HG03439 (cell line): ENCODE data around the gene VPS45.
"Not testable (repeated sequence)": the region's sequence is repeated elsewhere in the genome, so short reads cannot be mapped to it uniquely, and the experiment has no call there.

Experiments used
- ATAC-seq: cut with Tn5 transposase; IDR thresholded peaks from one replicate; pipeline ENCODE4 v1.9.1; 2021; ENCODE audit warnings: mild to moderate bottlenecking, moderate library complexity; ENCODE audit not compliant: unreplicated experiment

VPS45 gene, protein sequence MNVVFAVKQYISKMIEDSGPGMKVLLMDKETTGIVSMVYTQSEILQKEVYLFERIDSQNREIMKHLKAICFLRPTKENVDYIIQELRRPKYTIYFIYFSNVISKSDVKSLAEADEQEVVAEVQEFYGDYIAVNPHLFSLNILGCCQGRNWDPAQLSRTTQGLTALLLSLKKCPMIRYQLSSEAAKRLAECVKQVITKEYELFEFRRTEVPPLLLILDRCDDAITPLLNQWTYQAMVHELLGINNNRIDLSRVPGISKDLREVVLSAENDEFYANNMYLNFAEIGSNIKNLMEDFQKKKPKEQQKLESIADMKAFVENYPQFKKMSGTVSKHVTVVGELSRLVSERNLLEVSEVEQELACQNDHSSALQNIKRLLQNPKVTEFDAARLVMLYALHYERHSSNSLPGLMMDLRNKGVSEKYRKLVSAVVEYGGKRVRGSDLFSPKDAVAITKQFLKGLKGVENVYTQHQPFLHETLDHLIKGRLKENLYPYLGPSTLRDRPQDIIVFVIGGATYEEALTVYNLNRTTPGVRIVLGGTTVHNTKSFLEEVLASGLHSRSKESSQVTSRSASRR

DNA sequence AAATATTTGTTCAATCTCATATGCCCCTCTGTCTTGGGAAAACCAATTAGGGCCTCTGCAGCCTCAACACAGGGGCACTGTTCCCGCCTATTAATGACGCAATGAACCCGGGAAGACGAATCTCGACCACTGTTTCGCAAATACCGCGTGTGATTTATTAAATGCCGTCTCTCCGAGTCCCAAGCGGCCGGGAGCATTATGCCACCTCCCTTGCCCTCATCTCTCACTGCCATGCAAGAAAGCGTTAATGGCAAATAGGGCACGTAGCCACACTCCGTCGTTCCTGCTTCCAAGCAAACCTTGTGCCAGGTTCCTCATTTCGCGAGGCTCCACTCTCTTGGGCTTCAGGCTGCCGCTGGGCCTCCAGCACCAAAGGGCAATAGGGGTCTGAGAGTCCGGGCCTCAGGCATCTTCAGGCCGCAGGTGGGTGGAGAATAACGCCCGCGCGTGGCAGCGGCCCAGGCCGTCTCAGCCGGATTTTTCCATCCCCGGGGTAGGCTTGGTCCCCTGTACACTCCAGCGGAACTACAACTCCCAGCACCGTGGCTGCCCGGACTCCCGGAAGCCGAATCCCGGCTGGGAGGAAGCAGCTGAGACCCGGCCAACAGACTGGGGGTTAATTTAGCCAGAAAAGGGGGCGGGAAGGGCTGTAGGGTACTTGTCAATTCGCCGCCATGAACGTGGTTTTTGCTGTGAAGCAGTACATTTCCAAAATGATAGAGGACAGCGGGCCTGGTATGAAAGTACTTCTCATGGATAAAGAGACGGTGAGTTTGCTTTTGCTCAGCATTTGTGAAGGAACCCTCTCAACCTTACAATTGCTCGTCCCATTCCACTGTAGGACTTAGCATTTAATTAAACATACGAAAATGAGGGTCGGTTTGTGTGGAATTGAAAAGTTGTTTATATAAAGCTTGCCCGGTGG lies at the start of gene VPS45:
VPS45 (plus strand) TSS at position 593 of the 925 bp plus-strand sequence; CDS start at position 675, 82 bp downstream.
- peak; percentile 81 for ATAC-seq

DNA sequence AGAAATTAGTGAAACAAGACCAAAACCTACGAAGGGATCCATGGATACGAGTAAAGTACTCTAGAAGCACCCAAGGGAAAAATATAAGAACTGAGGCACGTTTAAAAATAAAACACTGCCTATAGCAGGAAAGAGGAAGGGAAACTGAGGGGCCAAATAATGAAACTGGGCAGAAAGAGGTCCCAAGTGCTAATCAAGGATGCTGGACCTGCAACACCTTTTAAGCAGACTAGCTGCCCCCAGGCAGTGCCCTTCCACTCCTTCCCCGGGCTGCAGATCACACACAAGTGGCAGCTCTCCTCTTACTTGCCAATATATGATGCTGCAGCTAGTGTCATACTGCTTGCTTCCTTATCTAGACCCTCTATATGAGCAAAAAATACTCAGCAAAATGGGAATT lies 49.4 kb upstream of the VPS45 start:
- no peak for ATAC-seq

DNA sequence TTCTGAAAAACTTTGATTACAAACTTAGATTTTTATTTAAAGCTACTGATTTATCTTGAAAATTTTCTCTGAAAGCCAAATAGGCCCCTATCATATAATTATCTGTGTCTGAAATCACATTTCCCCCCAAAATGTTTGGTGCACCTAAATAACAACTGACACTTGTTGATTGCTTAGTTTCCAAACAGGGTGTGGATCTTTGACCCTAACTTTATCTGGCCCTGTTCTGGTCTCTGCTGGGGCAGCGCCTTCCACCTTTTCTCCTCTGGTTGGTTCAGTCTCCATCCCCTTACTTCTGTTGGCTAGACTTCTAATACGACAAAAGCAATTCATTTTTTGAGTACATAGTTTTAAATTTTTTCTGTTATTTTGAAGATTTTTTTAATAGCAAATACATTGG lies 46.9 kb upstream of the VPS45 start:
- no peak for ATAC-seq

- ATAC-seq = no peak
Measured at GRCh38 chr1:150021191-150021694, 46.3 kb upstream of the VPS45 start.

- no peak for ATAC-seq
Measured at GRCh38 chr1:150022357-150022756, 45.2 kb upstream of the VPS45 start.

DNA sequence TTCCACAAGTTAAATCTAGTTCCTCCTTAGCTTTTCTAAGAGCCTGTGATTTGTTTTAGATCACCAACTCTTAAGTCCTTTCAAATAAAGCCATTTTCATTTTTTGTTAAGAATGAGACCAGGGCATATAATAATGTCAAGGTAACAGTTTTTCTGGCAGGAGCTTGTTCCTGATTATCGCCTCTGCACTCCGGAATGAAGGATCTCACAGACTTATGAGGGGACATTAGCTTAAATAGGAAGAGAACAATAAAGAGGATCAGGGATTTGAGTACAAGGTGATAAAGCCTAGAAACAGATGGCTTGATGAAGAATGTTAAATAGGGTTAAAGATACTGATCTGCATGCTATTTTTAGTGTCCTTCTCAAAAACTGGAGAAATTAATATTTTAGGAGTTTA lies 43.4 kb upstream of the VPS45 start:
- no peak for ATAC-seq

GRCh38 chr1:150028322-150028721 lies 39.3 kb upstream of the VPS45 start:
- ATAC-seq = no peak

GRCh38 chr1:150034336-150034735 lies 33.2 kb upstream of the VPS45 start:
- no peak for ATAC-seq

DNA sequence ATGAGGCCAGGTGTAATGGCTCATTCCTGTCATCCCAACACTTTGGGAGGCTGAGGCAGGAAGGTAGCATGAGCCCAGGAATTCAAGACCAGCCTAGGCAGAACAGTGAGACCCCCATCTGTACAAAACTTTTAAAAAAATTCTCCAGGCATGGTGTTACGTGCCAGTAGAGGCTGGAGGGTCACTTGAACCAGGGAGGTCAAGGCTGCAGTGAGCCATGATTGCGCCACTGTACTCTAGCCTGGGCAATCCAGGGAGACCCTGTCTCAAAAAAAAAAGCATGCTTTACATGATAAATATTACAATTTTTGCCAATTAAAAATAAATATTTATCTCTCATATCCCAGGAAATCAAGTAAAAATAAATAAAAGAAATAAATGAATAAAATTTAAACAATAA lies 17.6 kb upstream of the VPS45 start:
- no peak for ATAC-seq

DNA sequence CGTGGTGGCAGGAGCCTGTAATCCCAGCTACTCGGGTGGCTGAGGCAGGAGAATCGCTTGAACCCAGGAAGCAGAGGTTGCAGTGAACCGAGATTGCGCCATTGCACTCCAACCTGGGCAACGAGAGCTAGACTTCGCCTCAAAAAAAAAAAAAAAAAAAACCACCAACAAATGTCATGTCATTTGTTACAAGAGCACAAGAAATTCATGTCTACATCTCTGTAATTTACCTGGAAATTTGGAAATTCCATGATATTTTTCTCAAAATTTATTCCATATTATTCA lies 16.5 kb upstream of the VPS45 start:
- ATAC-seq = no peak

- not testable (repeated sequence) for ATAC-seq
Measured at GRCh38 chr1:150051905-150052412, 15.6 kb upstream of the VPS45 start.

DNA sequence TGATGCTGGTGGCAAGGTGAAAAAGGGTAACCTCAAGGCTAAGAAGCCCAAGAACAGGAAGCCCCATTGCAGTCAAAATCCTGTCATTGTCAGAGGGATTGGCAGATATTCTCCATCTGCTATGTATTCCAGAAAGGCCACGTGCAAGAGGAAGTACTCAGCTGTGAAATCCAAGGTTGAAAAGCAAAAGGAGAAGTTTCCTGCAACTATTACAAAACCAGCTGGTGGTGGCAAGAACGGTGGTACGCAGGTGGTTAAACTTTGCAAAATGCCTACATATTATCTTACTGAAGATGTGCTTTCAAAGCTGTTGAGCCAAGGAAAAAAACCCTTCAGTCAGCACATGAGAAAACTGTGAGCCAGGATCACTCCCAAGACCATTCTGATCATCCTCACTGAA lies 13.7 kb upstream of the VPS45 start:
- ATAC-seq = no peak

- not testable (repeated sequence) for ATAC-seq
Measured at GRCh38 chr1:150055507-150055906, 12.1 kb upstream of the VPS45 start.

DNA sequence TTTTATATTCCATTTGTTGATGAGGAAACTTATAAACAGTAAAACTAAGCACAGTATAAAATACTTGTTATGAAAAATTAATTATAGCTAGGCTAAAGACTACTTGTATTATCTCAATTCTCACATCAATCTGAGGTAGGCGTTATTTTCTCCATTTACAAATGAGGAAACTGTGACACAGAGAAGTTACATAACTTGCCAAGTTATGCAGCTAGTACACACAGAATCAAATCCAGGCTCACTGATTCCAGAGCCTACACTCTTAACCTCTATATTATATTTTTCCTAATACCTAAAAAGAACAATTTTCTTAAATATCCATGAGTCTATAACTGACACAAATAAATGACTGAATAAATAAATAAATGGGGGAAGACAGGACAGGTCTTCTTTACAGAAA lies 11.2 kb upstream of the VPS45 start:
- ATAC-seq = no peak

DNA sequence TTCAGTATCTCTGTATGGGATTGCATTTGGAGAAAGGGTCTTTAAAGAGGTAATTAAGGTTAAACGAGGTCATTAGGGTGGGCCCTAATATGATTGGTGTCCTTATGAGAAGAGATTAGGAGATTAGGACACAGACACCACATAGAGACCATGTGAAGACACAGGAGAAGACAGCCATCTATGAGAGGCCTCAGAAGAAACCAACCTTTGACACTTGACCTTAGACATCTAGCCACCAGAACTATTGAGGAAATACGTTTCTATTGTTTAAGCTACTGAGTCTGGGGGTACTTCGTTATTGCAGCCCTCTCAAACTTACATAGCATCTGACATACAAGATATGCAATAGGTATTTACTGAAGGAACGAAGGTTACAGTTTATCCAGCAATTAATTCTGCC lies 7.3 kb upstream of the VPS45 start:
- ATAC-seq = no peak

- ATAC-seq = no peak
Measured at GRCh38 chr1:150061632-150062101, 5.9 kb upstream of the VPS45 start.

DNA sequence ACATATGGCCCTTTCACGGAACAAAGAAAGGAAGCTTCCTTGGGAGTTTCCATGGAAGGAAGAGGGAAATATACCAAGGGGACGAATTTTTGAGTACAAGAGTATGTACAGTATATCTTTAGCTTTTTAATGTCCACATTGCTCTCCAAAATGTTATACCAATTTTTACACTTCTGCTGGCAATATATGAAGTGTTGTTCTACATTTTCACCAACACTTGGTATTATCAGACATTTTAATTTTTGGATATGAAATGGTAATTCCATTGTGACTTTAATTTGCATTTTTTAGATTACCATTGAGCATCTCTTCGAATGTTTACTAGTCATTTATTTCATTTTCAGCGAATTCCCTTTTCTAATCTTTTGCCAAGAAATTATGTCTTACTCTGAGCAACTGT lies 5.5 kb upstream of the VPS45 start:
- no peak for ATAC-seq

GRCh38 chr1:150065184-150065871 lies 2.2 kb upstream of the VPS45 start:
- no peak for ATAC-seq

DNA sequence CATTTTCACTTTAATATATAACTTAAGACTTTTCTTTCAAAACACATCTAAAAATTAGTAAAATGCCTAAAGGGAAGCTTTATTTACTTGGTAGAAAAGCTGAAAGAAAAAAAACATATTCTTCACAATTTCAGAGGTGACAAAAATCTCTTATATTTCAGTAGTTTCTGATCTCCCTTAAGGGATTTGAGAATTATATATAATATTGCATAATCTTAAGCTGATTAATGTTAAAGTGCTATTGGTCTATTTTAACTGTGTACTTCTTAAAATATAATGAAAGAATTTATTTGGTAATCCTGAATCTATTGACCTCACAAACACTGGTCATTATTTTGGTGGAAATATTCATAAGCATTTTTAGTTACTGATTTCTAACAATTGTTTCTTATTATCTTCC lies 1.2 kb upstream of the VPS45 start:
- ATAC-seq = no peak

DNA sequence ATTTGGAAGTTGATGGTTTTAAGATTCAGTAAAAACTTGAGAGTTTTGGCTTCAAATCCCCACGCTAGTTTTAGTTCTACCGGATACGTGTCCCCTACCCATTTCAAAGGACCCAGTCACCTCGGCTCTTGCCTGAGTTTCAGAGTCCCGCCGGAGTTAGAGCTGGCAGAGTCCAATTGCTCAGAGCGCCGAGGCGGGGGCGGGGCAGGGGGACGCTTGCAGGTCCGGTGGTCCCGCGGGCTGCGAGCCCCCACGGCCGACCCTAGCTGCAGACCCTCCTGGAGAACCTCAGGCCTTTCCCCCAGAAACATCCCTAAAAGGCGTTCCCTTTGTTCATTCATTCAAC lies 765 bp upstream of the VPS45 start:
- ATAC-seq = peak; percentile 32

GRCh38 chr1:150068109-150068435 lies 496 bp downstream of the VPS45 start:
- ATAC-seq = no peak
